GM12891 (cell line): ENCODE data around the gene CAB39.

Source experiments
- PAX5 ChIP-seq: IDR thresholded peaks from 2 replicates; pipeline ENCODE4 v1.6.1; 2011; ENCODE audit warnings: low read length, moderate library complexity, mild to moderate bottlenecking; ENCODE audit not compliant: insufficient read depth, severe bottlenecking
- POLR2A ChIP-seq: IDR thresholded peaks from 2 replicates; pipeline ENCODE4 v1.6.1; 2011; ENCODE audit warnings: low read depth, low read length, control low read depth
- POLR2AphosphoS5 ChIP-seq: IDR thresholded peaks from 2 replicates; pipeline ENCODE4 v1.6.1; 2011; ENCODE audit warnings: low read depth, low read length, control low read depth
- POU2F2 ChIP-seq: IDR thresholded peaks from 2 replicates; pipeline ENCODE4 v1.6.1; 2011; ENCODE audit warnings: low read depth, mild to moderate bottlenecking, control low read depth, low read length, moderate library complexity
- SPI1 ChIP-seq: IDR thresholded peaks from 2 replicates; pipeline ENCODE4 v1.6.1; 2011; ENCODE audit warnings: low read depth, low read length, control low read depth
- TAF1 ChIP-seq: IDR thresholded peaks from 2 replicates; pipeline ENCODE4 v1.6.1; 2011; ENCODE audit warnings: low read depth, low read length, control low read depth

DNA sequence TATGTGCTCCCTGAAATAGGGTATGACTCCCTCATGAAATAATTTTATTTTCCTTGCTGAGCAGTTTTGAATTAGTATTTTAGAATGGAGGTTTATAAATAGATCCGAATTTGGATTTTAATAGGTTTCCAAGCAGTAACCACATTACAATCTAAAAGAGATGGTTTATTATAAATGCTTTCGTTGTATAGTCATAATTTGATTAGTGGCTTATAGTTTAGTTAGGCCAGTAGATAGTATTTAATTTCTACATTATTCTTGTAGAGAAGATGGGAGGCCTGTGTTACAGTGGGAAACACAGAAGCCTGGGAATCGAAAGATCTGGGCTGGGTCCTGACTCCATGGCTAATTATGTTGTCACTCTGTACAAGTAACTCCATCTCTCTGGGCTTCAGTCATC is 6.7 kb downstream of the CAB39 start:
- TF ChIP-seq TAF1 (no peak), SPI1 (no peak), POLR2AphosphoS5 (no peak), POLR2A (no peak), PAX5 (no peak), POU2F2 (no peak)
